Muscle of leg (tissue), 11 donors: ENCODE data around the gene ENPP7. TPM values are rescaled to one million over a fixed set of nuclear protein-coding genes. Genes with fewer than 3 reads are reported as not detected.

Experiments used
- DNase-seq: peaks from one replicate; pipeline ENCODE4 v3.0.0; 2013
- H3K27ac ChIP-seq: one replicate; pipeline ENCODE4 v1.5.1; 2013; ENCODE audit warnings: mild to moderate bottlenecking, low read length, control low read depth
- H3K27me3 ChIP-seq: one replicate; pipeline ENCODE4 v1.6.1; 2013; ENCODE audit warnings: low read length; ENCODE audit not compliant: control insufficient read depth, insufficient read depth
- H3K36me3 ChIP-seq: one replicate; pipeline ENCODE4 v1.6.1; 2013; ENCODE audit warnings: low read length; ENCODE audit not compliant: control insufficient read depth, insufficient read depth
- H3K4me1 ChIP-seq: one replicate; pipeline ENCODE4 v1.6.1; 2013; ENCODE audit warnings: low read length; ENCODE audit not compliant: control insufficient read depth, insufficient read depth
- H3K4me3 ChIP-seq: one replicate; pipeline ENCODE4 v1.5.1; 2013; ENCODE audit warnings: low read length, control low read depth
- H3K9me3 ChIP-seq: replicated peaks from 2 replicates; pipeline ENCODE4 v1.6.1; 2013; ENCODE audit warnings: low read depth, low read length; ENCODE audit not compliant: control insufficient read depth
- WGBS: methylation state at CpG from one replicate; pipeline ENCODE4 v1.1.5; 2013; ENCODE audit warnings: missing lambda C conversion rate; ENCODE audit not compliant: insufficient coverage; 5-methylcytosine and 5-hydroxymethylcytosine counted together
- polyA plus RNA-seq, 8 donors: library from polyadenylated mRNA; unstranded; fragments of 120-200 nt; gene quantifications; one replicate each; pipeline versions ENCODE4 v1.2.1 to v1.2.3, GENCODE V29; 2013; ENCODE audit warnings: inconsistent platforms in 1 of 8, low replicate concordance in 1 of 8; ENCODE audit not compliant: insufficient read length in 8 of 8, insufficient read depth in 1 of 8
- total RNA-seq: library from RNA; stranded (reverse); fragments of 120-200 nt; gene quantifications from one replicate; pipeline ENCODE4 v1.2.4, GENCODE V29; 2013

ENPP7 gene
- total and polyA plus RNA-seq, 9 donors: 0.08 to 8.3 (median 1.2) TPM; not detected in 6

GRCh38 chr17:79732254-79732653, 1.5 kb downstream of the ENPP7 start:
- H3K4me1 ChIP-seq: peaks cover 10% of the 10 kb centered on the region
- peaks cover 6% of the 10 kb centered on the region for H3K27me3 ChIP-seq
- no peak overlapping the region for H3K27ac ChIP-seq
- 80% methylated on average over 5 of the region's 10 CpGs for WGBS
- H3K4me3 ChIP-seq: no peak overlapping the region
- H3K9me3 ChIP-seq: no peaks in the 10 kb centered on the region
- DNase-seq: no peak
- no peaks in the 10 kb centered on the region for H3K36me3 ChIP-seq

GRCh38 chr17:79732804-79733691, 2.3 kb downstream of the ENPP7 start:
- no peaks in the 10 kb centered on the region for H3K9me3 ChIP-seq
- peaks cover 10% of the 10 kb centered on the region for H3K4me1 ChIP-seq
- DNase-seq: peak; percentile 68
- no peak overlapping the region for H3K27ac ChIP-seq
- H3K27me3 ChIP-seq: peaks cover 9% of the 10 kb centered on the region
- no peaks in the 10 kb centered on the region for H3K36me3 ChIP-seq
- 56% methylated on average over 33 of the region's 35 CpGs for WGBS
- no peak overlapping the region for H3K4me3 ChIP-seq

DNA sequence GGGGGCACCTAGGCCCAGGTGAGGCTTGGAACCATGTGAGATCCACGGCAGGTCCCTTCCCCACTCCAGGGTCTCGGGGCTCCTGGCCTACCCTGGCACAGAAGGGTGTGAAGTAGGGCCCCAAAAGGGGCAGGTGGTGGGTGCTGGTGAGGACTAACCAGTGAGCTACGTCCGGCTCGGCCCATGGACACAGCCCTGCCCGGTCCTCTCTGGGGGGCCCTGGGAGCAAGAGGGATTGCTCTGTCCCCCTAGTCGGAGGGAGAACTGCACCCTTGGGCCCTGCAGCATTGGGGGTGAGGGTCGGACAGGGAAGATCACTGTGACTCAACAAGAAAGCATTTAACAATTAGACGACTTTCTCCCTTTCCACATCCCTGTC, 2.9 kb downstream of the ENPP7 start:
- no peaks in the 10 kb centered on the region for H3K9me3 ChIP-seq
- WGBS: 84% methylated on average over 6 of the region's 9 CpGs
- no peak overlapping the region for H3K4me3 ChIP-seq
- peaks cover 5% of the 10 kb centered on the region for H3K4me1 ChIP-seq
- no peak overlapping the region for H3K27ac ChIP-seq
- H3K27me3 ChIP-seq: peaks cover 15% of the 10 kb centered on the region
- H3K36me3 ChIP-seq: no peaks in the 10 kb centered on the region
- no peak for DNase-seq

DNA sequence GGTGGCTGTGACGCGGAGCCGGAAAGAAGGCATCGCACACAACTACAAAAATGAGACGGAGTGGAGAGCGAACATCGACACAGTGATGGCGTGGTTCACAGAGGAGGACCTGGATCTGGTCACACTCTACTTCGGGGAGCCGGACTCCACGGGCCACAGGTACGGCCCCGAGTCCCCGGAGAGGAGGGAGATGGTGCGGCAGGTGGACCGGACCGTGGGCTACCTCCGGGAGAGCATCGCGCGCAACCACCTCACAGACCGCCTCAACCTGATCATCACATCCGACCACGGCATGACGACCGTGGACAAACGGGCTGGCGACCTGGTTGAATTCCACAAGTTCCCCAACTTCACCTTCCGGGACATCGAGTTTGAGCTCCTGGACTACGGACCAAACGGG, 4.4 kb downstream of the ENPP7 start:
- no peak overlapping the region for H3K27ac ChIP-seq
- no peak for DNase-seq
- no peaks in the 10 kb centered on the region for H3K9me3 ChIP-seq
- no peaks in the 10 kb centered on the region for H3K36me3 ChIP-seq
- no peak overlapping the region for H3K4me3 ChIP-seq
- 95% methylated on average over 20 of the region's 32 CpGs for WGBS
- H3K27me3 ChIP-seq: peaks cover 28% of the 10 kb centered on the region
- H3K4me1 ChIP-seq: no peaks in the 10 kb centered on the region

DNA sequence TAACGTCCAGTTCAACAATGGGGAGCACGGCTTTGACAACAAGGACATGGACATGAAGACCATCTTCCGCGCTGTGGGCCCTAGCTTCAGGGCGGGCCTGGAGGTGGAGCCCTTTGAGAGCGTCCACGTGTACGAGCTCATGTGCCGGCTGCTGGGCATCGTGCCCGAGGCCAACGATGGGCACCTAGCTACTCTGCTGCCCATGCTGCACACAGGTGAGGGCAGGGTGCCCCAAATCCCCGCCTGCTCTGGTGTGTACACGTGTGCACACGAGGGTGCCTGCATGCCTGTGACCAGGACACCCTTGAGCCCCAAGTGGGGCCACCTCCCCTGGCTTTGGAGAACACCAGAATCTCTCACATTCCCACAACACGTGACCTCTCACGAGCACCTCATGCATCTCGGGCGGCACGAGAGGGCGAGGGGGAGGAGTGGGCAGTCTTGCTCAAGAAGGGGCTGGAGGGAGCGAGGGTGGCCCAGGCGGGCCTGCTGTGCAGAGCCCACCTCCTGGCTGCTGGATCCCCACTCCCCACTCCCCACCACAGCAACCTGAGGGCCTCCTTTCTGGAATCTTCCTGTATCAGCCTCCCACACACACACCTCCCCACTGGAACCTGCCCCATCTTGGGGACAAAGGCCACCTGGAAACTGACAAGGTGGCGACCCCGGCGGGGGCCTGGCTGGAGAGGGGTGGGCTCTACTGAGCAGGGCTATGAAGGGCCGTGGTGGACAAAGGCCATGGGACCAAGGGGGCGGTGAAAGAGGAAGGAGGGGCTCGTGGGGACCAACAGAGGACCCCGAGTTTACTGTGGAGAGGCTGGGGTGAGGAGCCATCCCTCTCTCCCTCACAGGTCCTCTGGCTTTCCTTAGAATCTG, 6.5 kb downstream of the ENPP7 start:
- H3K27me3 ChIP-seq: peaks cover 47% of the 10 kb centered on the region
- 94% methylated on average over 15 of the region's 30 CpGs for WGBS

DNA sequence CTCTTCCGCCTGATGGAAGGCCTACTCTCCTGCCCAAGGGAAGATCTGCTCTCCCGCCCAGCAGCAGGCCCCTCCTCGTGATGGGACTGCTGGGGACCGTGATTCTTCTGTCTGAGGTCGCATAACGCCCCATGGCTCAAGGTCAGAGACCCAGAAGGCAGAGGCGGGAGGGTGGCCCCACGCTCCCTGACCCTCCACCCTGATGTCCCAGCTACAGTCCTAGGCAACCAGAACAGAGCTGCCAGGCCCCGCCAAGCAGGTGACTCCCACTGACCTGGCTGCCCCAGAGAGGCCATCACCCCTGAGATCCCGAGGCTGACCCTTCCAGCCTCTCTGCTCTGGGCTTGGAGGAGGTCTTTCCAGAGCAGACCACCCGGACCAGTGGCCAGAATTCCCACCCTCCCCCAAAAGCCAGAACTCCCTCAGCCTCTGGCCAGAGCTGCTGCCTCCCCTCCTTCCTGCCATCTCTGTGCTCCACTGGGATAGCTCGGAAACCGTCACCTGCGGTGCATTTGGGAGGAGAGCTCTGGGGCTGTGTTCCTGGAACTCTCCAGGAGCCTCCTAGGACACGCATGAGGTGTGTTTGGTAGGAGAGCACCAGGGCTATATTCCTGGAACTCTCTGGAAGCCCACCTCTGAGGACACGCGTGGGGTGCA, 7.3 kb downstream of the ENPP7 start:
- Histone ChIP-seq H3K36me3 (no peaks in the 10 kb centered on the region), H3K27me3 (peaks cover 54% of the 10 kb centered on the region), H3K9me3 (no peaks in the 10 kb centered on the region), H3K4me3 (no peak overlapping the region), H3K4me1 (peaks cover 8% of the 10 kb centered on the region), H3K27ac (no peak overlapping the region)
- 87% methylated on average over 10 of the region's 17 CpGs for WGBS
- DNase-seq: no peak

More for the DNA sequence above, 6.5 kb downstream of the ENPP7 start:
- no peak for DNase-seq
- Histone ChIP-seq H3K4me3 (no peak overlapping the region), H3K27ac (no peak overlapping the region), H3K9me3 (no peaks in the 10 kb centered on the region), H3K4me1 (peaks cover 7% of the 10 kb centered on the region), H3K36me3 (no peaks in the 10 kb centered on the region)

- Histone ChIP-seq H3K4me1 (peaks cover 8% of the 10 kb centered on the region), H3K27me3 (peaks cover 59% of the 10 kb centered on the region), H3K36me3 (no peaks in the 10 kb centered on the region), H3K27ac (no peak overlapping the region), H3K9me3 (no peaks in the 10 kb centered on the region), H3K4me3 (no peak overlapping the region)
- WGBS: 84% methylated on average over 14 of the region's 14 CpGs
- DNase-seq: no peak
Measured at GRCh38 chr17:79738643-79739042, 7.9 kb downstream of the ENPP7 start.

DNA sequence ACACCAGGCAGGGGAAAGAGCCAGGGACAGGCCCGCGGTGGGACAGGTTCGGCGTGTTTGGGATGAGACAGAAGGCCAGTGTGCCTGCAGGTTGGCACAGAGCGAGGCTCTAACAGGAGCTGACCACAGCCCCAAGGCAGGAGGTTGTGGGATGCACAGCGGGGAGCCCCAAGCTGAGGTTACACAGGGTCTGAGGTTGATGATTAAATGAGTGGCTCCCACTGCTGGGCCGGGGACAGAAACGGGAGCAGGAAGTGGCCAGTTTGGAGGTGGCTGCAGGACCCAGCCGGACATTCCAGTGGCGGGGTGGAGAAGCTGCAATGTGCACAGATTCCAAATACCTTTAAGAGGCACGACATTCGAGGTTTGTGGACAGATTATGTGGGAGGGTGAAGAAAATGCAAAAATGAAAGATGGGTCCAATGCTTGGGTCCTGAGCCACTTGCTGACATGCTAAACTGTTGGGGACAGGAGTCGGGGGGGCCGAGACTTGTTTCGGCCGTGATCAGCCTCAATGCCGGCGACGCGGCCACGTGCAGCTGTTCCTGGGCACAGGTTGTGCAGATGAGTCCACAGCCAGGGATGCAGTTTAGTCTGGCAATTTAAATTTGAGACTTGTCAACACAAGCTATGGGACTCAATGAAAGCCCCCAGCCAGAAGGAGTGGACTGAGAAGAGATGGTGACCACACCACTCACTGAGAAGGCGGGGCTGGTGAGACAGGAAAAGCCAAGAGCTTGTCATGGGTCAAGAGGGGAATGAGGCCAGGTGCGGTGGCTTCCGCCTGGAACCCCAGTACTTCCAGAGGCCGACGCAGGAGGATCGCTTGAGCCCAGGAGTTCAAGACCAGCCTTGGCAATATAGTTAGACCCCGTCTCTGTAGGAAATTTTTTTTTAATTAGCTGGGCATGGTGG, 8.7 kb downstream of the ENPP7 start:
- WGBS: 74% methylated on average over 28 of the region's 28 CpGs
- peaks cover 61% of the 10 kb centered on the region for H3K27me3 ChIP-seq

GRCh38 chr17:79740413-79740812, 9.7 kb downstream of the ENPP7 start:
- Histone ChIP-seq H3K4me3 (no peak overlapping the region), H3K9me3 (no peaks in the 10 kb centered on the region), H3K4me1 (peaks cover 8% of the 10 kb centered on the region), H3K27me3 (peaks cover 64% of the 10 kb centered on the region), H3K36me3 (no peaks in the 10 kb centered on the region), H3K27ac (no peak overlapping the region)
- 43% methylated on average over 8 of the region's 8 CpGs for WGBS
- DNase-seq: no peak

More for the DNA sequence above, 8.7 kb downstream of the ENPP7 start:
- Histone ChIP-seq H3K4me3 (no peak overlapping the region), H3K27ac (no peak overlapping the region), H3K9me3 (no peaks in the 10 kb centered on the region), H3K36me3 (no peaks in the 10 kb centered on the region), H3K4me1 (peaks cover 8% of the 10 kb centered on the region)
- DNase-seq: no peak
